Nephron (organoid): ENCODE data around the gene AMN.
A peak's percentile ranks its signal among the peaks of the same experiment; 100 is the strongest.
"Not testable (repeated sequence)": the region's sequence is repeated elsewhere in the genome, so short reads cannot be mapped to it uniquely, and the experiment has no call there.

Experiments
- H3K27ac Mint-ChIP-seq, 3 experiments: 2 replicates each; pipeline ENCODE4 v1.8.0; 2020; ENCODE audit warnings: mixed read lengths in 3 of 3, mild to moderate bottlenecking in 2 of 3, moderate library complexity in 1 of 3
- H3K27me3 Mint-ChIP-seq: 2 replicates; pipeline ENCODE4 v1.8.0; 2021; ENCODE audit warnings: low read depth, mild to moderate bottlenecking, moderate library complexity, mixed read lengths
- H3K36me3 Mint-ChIP-seq: 2 replicates; pipeline ENCODE4 v1.8.0; 2020; ENCODE audit warnings: low read depth, mixed read lengths
- H3K4me1 Mint-ChIP-seq: 2 replicates; pipeline ENCODE4 v1.8.0; 2020; ENCODE audit warnings: mixed read lengths
- H3K4me3 Mint-ChIP-seq, 3 experiments: 2 replicates each; pipeline ENCODE4 v1.8.0; 2020; ENCODE audit warnings: mild to moderate bottlenecking in 3 of 3, mixed read lengths in 3 of 3, moderate library complexity in 2 of 3
- H3K9me3 Mint-ChIP-seq: 2 replicates; pipeline ENCODE4 v1.8.0; 2020; ENCODE audit warnings: mixed read lengths
- TF ChIP-seq, protein P1 (sequence below), 3 experiments: fragments of 200-600 bp; sonication (generic); IDR thresholded peaks; one replicate each; pipeline ENCODE4 v1.5.0; 2021; ENCODE audit warnings: antibody characterized with exemption in 3 of 3; ENCODE audit not compliant: unreplicated experiment in 3 of 3

The AMN gene

DNA sequence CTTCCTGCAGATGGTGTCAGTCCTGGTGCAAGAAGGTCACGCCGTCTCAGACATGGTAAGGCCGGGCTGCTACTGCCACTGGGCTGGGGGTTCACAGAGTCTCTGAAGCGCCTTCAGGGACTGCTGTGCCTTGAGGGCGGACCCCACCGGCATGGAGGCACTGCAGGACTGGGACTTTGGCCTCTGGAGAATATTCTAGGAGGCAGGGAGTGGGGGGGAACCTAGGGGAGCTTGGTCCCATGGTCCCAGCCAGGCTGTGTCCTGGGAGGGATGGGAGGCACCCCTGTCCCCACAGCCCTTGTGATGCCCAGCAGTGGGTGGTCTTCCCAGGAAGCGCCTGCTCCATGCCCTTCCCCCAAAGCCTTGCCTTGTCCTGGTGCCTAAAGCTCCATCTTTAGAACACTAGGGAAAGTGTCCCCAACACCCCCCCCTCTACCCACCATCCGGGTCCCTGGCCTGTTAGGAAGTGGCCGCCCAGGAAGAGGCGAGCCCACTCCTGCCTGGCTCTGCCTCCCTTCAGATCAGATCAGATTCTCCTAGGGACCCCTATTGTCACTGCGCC lies 1.5 kb downstream of the AMN start:
- H3K9me3 Mint-ChIP-seq: no peaks in the 10 kb centered on the region
- H3K27me3 Mint-ChIP-seq: peaks cover 37% of the 10 kb centered on the region
- no peak overlapping the region for H3K4me3 Mint-ChIP-seq
- H3K4me1 Mint-ChIP-seq: no peaks in the 10 kb centered on the region
- H3K27ac Mint-ChIP-seq: no peak overlapping the region
- TF ChIP-seq, protein P1, sequence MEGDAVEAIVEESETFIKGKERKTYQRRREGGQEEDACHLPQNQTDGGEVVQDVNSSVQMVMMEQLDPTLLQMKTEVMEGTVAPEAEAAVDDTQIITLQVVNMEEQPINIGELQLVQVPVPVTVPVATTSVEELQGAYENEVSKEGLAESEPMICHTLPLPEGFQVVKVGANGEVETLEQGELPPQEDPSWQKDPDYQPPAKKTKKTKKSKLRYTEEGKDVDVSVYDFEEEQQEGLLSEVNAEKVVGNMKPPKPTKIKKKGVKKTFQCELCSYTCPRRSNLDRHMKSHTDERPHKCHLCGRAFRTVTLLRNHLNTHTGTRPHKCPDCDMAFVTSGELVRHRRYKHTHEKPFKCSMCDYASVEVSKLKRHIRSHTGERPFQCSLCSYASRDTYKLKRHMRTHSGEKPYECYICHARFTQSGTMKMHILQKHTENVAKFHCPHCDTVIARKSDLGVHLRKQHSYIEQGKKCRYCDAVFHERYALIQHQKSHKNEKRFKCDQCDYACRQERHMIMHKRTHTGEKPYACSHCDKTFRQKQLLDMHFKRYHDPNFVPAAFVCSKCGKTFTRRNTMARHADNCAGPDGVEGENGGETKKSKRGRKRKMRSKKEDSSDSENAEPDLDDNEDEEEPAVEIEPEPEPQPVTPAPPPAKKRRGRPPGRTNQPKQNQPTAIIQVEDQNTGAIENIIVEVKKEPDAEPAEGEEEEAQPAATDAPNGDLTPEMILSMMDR (IDR thresholded peaks at IDR 0.05; ENCODE audit: unreplicated experiment in 3 of 3): no peak
- H3K36me3 Mint-ChIP-seq: no peaks in the 10 kb centered on the region

DNA sequence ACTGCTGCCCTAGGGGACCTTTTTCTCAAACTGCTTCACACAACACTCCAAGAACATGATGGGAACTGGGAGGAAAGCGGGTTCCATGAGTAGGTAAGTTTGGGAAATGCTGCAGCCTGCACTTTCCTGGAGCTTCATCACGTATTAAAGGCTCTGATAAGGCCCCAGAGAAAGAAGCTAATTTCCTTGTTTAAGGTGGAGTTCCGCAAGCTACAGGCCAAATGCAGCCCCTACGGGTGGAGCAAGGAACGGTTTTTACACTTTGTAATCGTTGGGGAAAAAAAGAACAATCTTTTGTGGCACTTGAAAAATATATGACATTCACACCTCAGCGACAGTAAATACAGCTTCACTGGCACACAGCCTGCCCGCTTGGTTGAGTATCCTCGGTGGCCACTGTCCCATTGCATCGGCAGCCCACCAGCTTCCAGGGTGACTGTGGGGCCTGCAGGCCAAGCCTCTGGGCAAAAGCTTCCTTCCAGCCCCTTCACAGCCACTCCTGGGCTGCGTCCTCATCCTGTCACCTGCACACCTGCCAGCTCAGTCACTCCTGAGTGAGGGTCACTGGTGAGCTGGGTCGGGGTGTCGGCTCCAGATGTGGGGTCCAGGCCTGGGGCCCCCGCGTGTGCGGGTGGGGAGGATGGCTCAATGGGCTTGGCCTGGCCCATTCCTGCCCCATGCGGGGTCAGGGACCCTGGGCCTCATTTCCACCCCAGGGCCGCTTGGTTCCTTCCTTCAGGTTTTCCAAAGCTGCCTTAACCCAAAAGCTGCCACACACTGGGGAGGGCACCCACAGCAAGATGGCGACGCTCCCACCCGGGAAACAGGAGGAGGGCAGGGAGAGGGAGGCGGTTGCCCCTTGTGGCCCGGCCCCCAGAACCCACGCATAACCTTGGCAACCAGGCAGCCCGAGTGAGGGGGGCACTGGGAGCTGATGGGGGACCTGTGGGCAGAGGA lies 2.4 kb downstream of the AMN start:
- no peaks in the 10 kb centered on the region for H3K9me3 Mint-ChIP-seq
- no peak overlapping the region for H3K27ac Mint-ChIP-seq
- H3K4me3 Mint-ChIP-seq: no peak overlapping the region
- no peaks in the 10 kb centered on the region for H3K4me1 Mint-ChIP-seq
- peaks cover 37% of the 10 kb centered on the region for H3K27me3 Mint-ChIP-seq
- no peaks in the 10 kb centered on the region for H3K36me3 Mint-ChIP-seq
- TF ChIP-seq, protein P1 (IDR thresholded peaks at IDR 0.05; ENCODE audit: unreplicated experiment in 3 of 3): peak in 1 of 3 experiments; percentile 17

DNA sequence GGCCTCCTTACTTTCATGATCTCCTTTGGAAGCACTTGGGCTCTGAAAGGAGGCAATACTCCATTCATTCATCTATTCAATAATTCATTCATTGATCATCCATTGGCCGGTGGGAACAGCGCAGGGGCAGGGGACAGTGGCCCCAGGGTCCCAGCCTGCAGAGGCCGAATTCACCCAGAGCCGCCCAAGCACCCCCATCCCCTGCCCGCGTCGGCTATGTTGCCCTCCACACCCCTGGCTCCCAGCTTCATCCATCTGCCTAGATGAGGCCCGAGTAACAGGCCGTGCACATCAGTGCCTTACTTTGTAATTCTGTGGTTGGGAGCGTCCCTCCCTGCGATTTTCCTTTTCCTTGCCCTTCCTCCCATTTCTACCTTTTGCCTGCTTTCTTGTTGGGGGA lies 3.2 kb downstream of the AMN start:
- H3K27me3 Mint-ChIP-seq: peaks cover 38% of the 10 kb centered on the region
- H3K4me1 Mint-ChIP-seq: no peaks in the 10 kb centered on the region
- TF ChIP-seq, protein P1 (IDR thresholded peaks at IDR 0.05; ENCODE audit: unreplicated experiment in 3 of 3): no peak
- no peaks in the 10 kb centered on the region for H3K9me3 Mint-ChIP-seq
- no peak overlapping the region for H3K27ac Mint-ChIP-seq
- H3K4me3 Mint-ChIP-seq: no peak overlapping the region
- no peaks in the 10 kb centered on the region for H3K36me3 Mint-ChIP-seq

DNA sequence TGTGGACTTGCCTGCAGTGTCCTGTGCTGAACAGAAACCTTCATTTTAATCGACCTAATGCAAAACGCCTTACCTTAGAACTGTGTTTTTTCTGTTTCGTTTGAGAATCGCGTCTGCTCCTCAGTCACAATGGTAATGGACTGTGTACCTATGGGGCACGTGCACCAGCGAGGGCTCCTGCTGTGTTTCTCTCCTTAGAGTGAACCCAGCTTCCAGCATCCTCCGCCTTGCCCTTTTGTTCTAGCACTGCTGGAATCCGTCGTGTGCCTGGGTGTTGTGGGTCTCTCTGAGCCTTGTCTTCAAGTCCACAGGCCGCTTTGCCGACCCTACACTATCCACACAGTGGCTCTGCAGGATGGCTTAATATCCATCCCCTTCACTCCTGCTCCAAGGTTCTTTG lies 3.6 kb downstream of the AMN start:
- Mint-ChIP-seq H3K36me3 (no peaks in the 10 kb centered on the region), H3K27ac (no peak overlapping the region), H3K4me3 (no peak overlapping the region), H3K9me3 (no peaks in the 10 kb centered on the region), H3K4me1 (no peaks in the 10 kb centered on the region), H3K27me3 (peaks cover 43% of the 10 kb centered on the region)
- TF ChIP-seq, protein P1 (IDR thresholded peaks at IDR 0.05; ENCODE audit: unreplicated experiment in 3 of 3): no peak

DNA sequence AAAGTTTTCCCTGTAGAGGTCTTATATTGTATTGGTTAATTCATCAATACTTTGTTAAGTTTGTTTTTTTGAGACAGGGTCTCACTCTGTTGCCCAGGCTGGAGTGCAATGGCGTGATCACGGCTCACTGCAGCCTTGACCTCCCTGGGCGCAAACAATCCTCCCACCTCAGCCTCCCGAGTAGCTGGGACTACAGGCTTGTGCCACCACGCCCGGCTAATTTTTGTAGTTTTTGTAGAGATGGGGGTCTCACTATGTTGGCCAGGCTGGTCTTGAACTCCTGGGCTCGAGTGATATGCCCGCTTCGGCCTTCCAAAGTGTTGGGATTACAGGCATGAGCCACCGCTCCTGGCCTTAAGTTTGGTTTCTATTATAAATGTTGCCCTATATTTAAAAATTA lies 4.4 kb downstream of the AMN start:
- not testable (repeated sequence) for H3K27ac Mint-ChIP-seq, H3K4me1 Mint-ChIP-seq, H3K36me3 Mint-ChIP-seq, H3K9me3 Mint-ChIP-seq, H3K4me3 Mint-ChIP-seq
- H3K27me3 Mint-ChIP-seq: peaks cover 50% of the 10 kb centered on the region

- no peaks in the 10 kb centered on the region for H3K4me1 Mint-ChIP-seq
- TF ChIP-seq, protein P1 (IDR thresholded peaks at IDR 0.05; ENCODE audit: unreplicated experiment in 3 of 3): no peak
- peak overlapping the region; percentile 50 to 65 (median 60) for H3K4me3 Mint-ChIP-seq
- H3K27me3 Mint-ChIP-seq: peaks cover 56% of the 10 kb centered on the region
- no peaks in the 10 kb centered on the region for H3K36me3 Mint-ChIP-seq
- H3K27ac Mint-ChIP-seq: no peak overlapping the region
- no peaks in the 10 kb centered on the region for H3K9me3 Mint-ChIP-seq
These were observed 4.9 kb downstream of the AMN start for GRCh38 chr14:102927346-102927877.
